Measurements from ENCODE around the gene ECM1.

ECM1 gene

DNA sequence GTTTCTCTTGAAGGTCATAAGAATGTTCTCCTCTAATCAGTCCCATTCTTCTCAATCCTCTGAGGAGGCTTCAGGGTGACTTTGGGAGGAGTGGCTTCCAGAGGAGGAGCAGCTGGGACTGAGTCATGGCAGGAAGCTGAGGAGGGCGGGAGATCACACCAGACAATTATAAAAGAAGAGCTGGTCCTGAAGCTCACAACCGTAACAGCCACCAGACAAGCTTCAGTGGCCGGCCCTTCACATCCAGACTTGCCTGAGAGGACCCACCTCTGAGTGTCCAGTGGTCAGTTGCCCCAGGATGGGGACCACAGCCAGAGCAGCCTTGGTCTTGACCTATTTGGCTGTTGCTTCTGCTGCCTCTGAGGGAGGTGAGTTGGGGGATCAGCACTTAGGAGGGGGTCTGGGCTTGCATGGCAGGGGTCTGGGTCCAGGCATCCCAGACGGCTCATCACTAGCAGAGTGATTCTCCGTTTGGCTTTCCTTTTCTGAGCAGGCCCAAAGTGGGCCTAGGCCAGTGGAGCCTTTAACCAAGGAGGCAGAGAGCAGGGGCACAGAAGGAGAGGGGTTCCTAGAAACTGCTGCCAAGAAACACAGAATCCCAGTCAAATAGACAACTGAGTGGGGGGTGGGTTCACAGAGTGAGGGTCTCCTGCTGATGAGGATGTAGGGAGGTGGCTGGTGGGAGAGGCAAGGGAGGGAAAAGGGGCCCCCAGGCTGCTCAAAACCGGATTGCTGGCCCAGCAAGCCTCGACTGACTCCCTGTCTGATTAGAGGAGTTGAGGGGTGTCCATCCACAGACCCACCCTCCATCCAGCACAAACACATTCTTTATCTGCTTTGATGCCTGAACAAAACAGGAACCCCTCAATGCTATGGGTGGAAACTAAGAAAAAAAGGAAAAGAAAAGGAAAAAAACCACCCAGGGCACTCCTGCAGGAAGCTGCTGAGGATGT is at the start of gene ECM1:
TSS of gene ECM1 (plus strand) at position 198 of the 953 bp plus-strand sequence. CDS start at position 299, 101 bp downstream.
- DNase-seq (ENCODE audit: low read depth): peak; percentile 79
- no peak for TF ChIP-seq CTCF (conservative IDR thresholded peaks at IDR 0.05; ENCODE audit: low read length)
- H3K4me3 ChIP-seq (ENCODE audit: low read length): peak within 1 kb of the TSS; percentile 74

GRCh38 chr1:150464422-150464826 is 43.5 kb upstream of the ECM1 start:
- DNase-seq (ENCODE audit: low read depth): peak; percentile 47
- peak; percentile 82 for TF ChIP-seq CTCF (conservative IDR thresholded peaks at IDR 0.05; ENCODE audit: low read length)

GRCh38 chr1:150466964-150467363 is 40.9 kb upstream of the ECM1 start:
- DNase-seq (ENCODE audit: low read depth): no peak
- TF ChIP-seq CTCF (conservative IDR thresholded peaks at IDR 0.05; ENCODE audit: low read length): no peak
- no peak overlapping the region for H3K4me3 ChIP-seq (ENCODE audit: low read length)

More at GRCh38 chr1:150464422-150464826, 43.5 kb upstream of the ECM1 start:
- no peak overlapping the region for H3K4me3 ChIP-seq (ENCODE audit: low read length)

GRCh38 chr1:150469291-150469690 is 38.6 kb upstream of the ECM1 start:
- no peak overlapping the region for H3K4me3 ChIP-seq (ENCODE audit: low read length)
- DNase-seq (ENCODE audit: low read depth): no peak
- TF ChIP-seq CTCF (conservative IDR thresholded peaks at IDR 0.05; ENCODE audit: low read length): no peak

DNA sequence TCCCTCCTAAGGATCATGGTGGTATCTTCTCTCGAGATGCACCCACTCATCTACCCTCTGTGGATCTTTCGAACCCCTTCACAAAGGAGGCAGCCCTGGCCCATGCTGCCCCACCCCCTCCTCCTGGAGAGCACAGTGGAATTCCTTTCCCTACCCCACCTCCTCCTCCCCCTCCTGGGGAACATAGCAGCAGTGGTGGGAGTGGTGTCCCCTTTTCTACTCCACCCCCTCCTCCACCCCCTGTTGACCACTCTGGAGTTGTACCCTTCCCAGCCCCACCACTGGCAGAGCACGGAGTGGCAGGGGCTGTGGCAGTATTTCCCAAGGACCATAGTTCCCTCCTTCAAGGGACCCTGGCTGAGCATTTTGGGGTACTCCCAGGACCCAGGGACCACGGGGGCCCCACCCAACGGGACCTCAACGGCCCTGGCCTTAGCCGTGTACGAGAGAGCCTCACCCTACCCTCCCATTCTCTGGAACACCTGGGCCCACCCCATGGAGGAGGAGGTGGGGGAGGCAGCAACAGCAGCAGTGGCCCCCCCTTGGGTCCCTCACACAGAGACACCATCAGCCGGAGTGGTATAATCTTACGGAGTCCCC is 35.2 kb upstream of the ECM1 start:
- TF ChIP-seq CTCF (conservative IDR thresholded peaks at IDR 0.05; ENCODE audit: low read length): no peak
- no peak for DNase-seq (ENCODE audit: low read depth)
- H3K4me3 ChIP-seq (ENCODE audit: low read length): no peak overlapping the region

DNA sequence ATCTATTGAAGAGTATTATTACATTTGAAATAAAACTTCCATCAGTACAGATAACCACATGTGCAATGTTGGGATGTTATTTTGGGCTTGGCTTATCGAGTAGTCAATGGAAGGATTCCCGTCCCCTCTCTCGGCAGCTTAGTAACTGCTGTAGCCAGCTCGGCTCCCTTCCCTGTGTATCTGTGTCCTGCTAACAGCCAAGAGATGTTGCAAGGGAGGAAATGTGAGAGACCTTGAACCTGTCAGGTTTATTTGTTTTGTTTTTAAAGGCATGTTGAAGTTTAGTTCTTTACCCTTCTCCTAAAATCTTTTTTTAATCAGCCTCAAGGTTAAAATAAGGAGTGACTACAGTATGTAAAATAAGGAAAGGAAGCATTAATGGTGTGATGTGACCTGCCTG is 34.2 kb upstream of the ECM1 start:
- no peak for TF ChIP-seq CTCF (conservative IDR thresholded peaks at IDR 0.05; ENCODE audit: low read length)
- DNase-seq (ENCODE audit: low read depth): no peak
- H3K4me3 ChIP-seq (ENCODE audit: low read length): no peak overlapping the region

All from AG10803 (cell line).